Uterus (tissue), 2 donors: Measurements from ENCODE around the gene KIF1A.

ENCODE experiments used
- POLR2A ChIP-seq, 2 donors: fragments of 450-650 bp; IDR thresholded peaks; one replicate each; pipeline ENCODE4 v1.6.1; 2016; ENCODE audit warnings: antibody characterized with exemption in 2 of 2, mild to moderate bottlenecking in 1 of 2, moderate library complexity in 1 of 2
- TF ChIP-seq, protein P1 (sequence below), 4 experiments: fragments of 200-600 bp in 2 of 4; fragments of 450-650 bp in 2 of 4; sonication (generic) in 2 of 4; IDR thresholded peaks; one replicate each; pipeline ENCODE4 v1.5.1; 2016 to 2019; ENCODE audit warnings: antibody characterized with exemption in 4 of 4, mild to moderate bottlenecking in 2 of 4, moderate library complexity in 1 of 4

DNA sequence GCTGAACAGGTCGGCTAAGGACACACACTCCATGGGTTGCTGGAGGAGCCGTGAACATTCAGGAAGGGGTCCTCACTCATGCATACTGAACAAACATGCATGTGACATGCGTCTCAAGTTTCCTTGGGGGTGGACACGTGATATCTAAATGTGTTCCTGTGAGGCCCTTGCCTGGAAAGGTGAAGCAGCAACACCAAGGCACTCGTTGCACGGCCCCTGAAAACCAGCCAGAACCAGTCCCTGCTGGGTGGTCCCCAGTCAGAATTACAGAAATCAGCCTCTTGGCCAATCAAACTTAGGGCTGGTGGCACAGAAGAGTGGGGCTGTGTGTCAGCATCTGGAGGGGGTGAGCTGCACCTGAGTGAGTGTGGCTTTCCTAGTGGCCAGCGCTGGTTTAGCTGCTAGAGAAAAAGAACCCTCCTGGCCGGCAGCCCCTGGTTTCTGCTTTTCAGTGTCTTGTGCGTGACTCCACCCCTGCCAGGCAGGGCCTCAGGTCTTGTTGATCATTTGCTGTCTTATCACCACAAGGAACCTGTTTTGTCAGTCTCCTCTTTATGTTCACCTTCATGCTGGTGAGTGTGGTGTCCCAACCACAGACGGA, 134.1 kb downstream of the KIF1A start:
- TF ChIP-seq, protein P1, sequence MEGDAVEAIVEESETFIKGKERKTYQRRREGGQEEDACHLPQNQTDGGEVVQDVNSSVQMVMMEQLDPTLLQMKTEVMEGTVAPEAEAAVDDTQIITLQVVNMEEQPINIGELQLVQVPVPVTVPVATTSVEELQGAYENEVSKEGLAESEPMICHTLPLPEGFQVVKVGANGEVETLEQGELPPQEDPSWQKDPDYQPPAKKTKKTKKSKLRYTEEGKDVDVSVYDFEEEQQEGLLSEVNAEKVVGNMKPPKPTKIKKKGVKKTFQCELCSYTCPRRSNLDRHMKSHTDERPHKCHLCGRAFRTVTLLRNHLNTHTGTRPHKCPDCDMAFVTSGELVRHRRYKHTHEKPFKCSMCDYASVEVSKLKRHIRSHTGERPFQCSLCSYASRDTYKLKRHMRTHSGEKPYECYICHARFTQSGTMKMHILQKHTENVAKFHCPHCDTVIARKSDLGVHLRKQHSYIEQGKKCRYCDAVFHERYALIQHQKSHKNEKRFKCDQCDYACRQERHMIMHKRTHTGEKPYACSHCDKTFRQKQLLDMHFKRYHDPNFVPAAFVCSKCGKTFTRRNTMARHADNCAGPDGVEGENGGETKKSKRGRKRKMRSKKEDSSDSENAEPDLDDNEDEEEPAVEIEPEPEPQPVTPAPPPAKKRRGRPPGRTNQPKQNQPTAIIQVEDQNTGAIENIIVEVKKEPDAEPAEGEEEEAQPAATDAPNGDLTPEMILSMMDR (IDR thresholded peaks at IDR 0.05) = no peak
- no peak for TF ChIP-seq POLR2A (IDR thresholded peaks at IDR 0.05)
